Activated CD4-positive, alpha-beta T cell treated with anti-CD3 and anti-CD28 coated beads for 24 hours (primary cell): ENCODE data around the gene TNNT1.
"Not testable (repeated sequence)": the region's sequence is repeated elsewhere in the genome, so short reads cannot be mapped to it uniquely, and the experiment has no call there.

Source experiments
- DNase-seq, 2 donors: peaks; one replicate each; pipeline ENCODE4 v3.0.0-alpha.2; 2020; ENCODE audit warnings: low read depth in 2 of 2

TNNT1 gene

DNA sequence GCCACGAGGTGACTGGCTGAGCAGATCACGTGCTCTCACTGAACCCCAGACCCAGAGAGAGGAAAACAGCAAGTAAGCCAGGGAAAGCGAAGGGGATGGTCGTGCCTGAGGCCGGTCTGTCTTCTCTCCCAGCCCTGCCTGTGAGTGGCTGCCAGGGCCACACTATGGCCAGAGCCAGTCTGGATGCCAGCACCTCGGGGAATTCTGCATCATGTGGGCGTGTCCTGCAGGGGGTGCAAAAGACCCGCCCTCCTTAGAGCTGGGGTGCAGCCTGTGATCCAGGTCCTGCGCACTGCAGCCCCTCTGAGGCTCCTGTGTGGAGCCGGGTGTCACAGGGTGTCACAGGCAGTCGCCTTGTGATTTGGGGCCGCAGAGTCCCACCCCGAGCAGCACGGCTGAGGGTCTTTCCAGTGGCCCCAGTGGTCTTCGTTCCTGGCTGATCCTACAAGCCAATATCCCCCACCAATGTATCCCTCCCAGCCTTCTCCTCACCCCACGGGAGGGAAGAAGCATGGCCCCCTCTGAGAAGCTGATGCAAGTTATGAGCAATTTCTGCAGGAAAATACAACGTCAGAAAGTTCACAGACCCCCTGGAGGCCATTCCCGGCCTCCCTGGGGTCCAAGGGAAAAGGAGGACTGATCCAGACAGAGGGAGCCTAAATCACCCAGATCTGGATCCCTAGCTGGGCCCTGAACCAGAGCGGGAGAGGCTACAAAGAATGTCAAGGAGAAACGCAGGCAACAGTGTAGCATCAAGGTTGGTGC lies 39.3 kb downstream of the TNNT1 start:
- DNase-seq = no peak

DNA sequence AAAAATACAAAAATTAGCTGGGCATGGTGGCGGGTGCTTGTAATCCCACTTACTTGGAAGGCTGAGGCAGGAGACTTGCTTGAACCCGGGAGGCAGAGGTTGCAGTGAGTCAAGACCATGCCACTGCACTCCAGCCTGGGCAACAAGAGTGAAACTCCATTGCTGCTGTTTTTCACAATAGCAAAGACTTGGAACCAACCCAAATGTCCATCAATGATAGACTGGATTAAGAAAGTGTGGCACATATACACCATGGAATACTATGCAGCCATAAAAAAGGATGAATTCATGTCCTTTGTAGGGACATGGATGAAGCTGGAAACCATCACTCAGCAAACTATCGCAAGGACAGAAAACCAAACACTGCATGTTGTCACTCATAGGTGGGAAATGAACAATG lies 41.8 kb downstream of the TNNT1 start:
- DNase-seq = not testable (repeated sequence)

DNA sequence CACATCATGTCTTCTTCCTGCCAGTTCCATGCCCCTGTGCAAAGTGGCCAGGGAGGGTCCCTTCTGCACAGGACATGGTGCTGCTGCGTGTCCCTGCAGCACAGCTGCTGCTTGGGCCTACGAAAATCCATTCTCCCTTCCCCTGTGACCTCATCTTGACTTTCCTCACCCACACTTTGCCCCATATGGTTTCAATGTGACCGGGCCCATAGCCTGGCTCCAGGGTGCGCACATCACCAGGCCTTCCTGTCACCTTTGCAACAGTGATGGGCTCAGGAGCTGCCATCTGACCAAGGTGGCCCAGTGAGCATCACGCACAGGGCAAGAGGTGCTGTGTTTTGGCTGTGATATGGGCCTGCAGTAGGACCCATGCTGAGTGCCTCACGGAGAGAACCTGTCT lies 42.4 kb downstream of the TNNT1 start:
- DNase-seq = no peak

DNA sequence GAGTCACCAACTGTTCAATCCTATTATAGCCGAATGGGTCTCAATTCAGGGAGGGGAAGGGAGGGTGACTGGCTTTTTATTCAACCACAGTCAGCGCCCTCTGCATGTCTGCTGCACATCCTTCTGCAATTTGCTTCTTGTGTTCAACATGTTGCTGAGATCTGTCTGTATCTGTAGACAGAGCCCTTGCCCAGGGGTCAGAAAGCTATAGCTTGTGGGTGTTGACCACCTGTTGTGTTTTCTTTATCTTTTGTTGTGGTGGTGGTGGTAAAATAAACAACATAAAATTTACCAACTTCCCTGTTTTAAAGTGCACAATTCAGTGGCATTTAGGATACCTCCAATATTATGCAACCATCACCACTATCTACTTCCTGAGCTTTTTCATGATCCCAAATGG lies 43.8 kb downstream of the TNNT1 start:
- DNase-seq = no peak

DNA sequence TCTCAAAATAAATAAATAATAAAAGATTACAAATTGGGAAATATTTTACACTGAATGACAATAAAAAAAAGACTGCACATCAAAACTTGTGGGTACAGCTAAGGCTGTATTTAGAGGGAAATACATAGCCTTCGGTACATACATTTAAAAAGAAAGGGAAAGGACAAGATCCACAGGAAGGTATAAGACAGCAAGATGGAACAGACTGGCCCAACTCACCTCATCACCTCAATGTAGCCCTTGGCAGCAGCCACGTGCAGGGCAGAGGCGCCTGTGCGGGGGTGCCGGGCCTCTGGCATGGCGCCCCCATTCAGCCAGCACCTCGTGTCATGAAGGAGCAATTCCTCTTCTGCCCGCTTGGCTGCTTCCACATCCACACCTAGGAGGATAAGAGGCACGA lies 45.8 kb downstream of the TNNT1 start:
- DNase-seq = no peak

DNA sequence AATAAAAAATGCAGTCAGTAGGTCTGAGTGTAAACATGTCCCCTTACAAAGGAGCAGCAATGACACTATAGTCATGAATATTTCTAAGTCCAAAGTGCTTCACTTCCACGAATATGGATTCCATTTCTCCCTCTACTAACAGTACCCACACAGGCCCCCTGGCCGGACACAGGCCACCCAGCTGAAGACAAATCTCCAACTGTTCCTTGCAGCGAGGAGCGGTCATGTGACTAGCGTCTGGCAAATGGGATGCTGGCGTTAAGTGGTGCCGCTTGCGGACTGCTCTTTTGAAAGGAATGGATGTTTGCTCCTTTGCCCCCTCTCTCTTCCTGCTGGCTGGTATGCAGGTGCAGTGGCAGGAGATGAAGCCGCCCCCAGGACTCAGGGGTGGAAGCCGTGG lies 47.7 kb downstream of the TNNT1 start:
- no peak for DNase-seq

DNA sequence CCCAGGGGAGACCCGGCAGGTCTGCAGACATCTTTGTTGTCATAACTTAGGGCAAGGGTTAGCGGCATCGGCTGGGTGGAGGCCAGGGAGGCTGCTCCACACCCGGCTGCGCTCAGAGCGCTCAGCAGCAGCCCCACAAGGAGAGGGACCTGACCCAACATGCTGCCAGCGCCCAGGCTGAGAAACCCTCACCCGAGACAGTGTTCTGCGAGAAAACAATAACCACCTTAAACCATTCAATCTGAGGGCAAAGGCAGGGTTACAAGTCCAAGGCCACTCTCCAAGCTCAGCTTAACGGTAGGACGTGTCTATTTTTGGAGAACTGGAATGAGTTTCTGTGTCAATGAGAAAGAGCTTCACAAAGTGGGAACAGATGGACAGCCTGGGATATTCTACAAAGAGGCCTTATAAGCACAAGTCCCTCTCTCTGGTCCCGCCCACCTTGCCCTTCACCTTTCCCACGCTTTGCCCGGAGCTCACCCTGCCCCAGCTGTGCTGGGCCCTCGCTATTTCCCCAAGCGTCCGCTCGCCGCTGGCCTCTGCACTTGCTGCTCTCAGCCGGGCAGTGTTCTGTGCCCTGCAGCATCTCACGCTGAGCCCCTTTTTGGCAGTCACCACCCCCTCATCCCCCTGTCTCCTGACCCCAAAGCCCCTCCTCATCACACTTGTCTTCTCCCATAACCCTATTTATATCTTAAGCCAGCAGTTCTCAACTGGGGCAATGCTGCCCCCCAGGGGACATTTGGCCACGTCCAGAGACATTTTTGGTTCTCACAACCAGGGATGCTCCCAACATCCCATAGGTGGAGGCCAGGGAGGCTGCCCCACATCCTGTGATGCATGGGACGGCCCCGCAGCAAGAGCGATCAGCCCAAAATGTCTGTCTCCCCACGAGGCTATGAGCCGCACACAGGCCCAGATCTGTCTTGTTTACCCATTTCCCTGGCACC lies 49.2 kb downstream of the TNNT1 start:
- no peak for DNase-seq

DNA sequence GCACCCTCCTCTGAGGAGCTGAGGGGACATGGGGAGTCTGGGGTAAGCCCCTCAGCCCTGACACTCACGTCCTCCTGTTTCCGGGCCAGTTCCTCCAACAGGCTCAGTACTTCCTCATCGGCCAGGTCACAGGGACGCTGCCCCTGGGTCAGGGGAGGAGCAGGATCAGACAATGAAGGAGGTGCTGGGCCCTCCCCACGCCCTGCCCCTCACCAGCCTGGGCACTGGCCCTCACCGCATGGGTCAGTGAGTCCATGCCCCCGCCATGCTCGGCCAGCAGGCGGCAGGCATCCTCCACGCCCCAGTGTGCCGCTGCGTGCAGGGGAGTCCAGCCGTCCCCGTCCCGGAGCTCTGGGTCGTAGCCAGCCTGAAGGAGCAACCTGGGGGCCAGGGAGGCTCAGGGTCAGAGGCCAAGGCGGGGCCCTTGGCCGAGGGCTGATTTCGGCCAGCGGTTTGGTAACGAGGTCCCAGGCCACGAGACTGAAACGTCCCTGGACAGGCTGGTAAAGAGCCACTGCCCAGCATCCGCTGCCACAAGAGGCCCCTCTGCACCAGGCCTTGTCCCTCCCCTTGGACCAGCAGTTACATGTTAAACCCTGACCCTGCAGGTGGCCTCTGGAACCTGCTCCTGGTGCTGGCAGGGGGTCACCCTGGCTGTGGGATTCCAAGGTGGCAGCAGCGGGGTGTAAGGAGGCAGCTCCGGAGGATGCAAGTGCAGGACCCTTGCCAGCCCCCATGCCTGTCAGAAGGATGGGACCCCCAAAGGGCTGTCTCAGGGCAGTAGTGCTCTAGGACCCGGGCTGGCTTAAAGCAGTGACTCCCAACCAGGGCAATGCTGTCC lies 50.1 kb downstream of the TNNT1 start:
- DNase-seq = no peak

DNA sequence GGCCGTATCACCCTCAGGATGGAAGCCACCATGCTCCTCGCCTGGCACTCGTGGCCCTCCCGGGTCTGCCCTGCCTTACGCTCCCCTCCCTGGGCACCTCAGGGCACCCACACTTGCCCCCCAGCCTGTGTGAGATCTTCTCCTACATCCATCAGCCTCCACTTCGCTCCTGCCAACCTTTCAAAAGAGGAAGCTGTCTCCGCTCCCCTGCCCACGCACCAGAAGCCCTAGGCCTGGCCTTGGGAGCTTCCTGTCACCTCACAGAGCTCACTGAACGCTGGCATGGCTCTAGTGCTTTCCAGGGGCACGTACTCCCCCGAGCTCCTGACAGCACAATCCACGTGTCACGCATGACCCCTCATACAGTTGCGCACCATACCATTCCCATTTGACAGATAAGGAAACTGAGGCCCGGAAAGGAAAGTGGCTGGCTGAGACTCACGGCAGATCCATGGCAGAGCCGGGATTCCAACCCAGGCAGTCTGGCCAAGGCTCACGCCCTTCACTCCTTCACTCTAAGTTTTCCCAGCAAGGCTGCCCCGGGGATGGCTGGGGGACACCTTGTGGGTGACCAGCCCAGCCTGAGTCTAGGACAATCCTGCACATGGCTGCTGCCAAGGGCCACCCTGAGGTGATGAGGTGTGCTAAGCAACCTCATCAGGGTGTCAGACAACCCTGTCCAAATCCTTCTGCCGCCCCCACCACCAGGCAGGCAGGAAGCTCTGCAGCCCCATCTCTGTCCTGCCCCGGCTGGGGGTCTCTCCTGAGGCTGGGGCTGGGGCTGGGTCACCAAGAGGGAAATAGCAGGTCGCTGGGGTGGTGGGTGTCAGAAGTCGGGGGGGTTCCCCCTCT lies 50.9 kb downstream of the TNNT1 start:
- no peak for DNase-seq

DNA sequence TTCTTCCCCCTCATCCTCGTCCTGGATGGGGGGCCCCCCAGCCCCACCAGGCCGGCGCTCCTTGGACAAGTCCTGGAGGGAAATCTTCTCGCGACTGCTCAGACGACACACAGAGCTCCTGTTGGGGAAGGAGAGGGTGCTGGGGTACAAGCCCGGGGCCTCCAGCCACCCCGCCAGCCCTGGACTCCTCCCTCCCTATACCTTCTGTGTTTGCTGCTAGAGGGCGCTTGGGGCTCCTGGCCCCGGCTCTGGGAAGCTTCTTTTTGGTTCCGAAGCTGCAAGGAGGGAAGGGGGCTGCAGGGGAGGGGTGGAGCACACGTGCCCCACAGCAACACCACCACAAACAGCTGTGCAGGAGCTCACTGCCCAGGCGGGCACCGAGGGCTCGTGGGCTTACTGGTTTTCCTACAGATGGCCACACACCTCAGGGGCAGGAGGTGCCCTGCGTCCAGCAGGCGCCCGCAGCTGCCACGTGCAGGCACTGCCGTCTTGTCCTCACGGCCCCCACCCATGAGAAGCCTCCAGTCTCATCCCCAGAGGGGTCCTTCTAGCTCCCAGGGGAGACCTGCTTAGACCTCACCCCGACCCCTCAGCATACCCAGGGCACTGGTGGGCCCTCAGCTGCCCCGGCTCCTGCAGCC lies 52.8 kb downstream of the TNNT1 start:
- no peak for DNase-seq

DNA sequence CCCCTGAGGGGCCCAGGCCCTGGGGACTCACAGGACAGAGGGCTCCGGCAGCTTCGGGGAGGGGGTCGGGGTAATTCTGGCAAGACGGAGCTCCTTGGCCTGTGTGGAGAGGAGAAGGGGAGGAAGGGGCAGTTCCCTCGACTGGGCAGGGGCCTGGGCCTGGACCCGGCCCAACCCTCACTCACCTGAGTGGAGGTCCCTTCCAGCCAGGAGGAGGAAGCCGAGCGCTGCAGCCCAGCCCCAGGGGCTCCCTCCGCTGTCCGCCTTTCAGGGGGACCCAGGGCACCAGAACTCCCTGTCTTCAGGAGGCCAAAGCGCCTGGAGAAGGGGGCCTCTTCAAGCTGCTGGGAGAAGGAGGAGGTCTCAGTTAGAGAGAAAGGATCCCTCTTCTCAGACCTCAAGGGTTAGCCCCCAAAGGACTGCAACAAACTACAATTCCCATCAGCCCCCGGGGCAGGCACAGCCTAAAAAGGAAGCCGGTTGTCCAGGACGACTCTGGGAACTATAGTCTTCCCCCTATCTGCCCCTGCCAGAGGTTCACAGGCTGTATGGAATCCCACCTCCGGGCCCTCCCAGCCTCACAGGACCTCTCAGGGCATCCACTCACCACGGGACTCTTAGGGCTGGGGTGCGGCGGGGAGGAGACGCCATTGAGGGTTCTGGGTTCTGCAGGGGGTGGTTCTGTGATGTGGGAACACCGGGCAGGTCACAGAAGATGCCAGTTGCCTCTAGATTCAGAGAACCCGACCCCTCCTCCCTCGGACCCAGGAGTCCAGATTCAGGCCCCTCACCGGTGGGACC lies 53.5 kb downstream of the TNNT1 start:
- no peak for DNase-seq

DNA sequence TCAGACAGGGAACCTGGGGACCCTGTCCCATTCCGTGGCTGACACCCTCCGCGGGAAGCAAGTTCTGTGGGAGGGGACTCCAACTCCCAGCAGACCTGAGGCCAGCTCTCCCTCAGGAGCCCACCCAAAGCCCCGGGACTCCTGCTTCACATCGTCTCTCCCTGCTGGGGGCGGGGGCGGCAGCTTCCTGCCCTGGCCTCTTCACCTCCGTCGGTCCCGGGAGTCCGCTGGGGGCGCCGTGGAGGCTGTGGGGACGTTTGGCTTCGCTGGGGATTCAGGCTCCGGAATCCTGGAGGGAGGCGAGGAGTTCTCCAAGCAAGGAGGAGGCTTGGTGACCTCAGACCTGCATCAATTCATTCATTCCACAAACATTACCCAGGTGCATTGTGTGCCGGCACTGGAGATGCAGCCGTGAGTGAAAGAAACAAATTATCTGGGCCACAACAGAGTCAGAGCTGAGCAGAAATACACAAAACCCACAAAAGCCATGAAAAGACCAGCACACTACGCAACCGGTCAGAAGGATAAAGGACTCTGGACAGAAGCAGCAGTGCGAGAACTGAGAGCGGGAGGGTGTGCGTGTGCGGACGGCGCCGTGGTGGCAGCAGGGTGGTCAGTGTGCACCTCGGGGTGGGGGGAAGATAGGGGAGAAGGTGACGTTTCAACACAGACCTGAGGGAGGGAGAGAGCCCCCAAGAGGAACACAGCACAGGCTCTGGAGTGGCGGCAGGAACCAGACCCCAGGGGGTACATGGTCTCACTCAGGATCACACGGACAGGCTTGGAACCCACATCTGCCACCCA lies 54.3 kb downstream of the TNNT1 start:
- DNase-seq = no peak

DNA sequence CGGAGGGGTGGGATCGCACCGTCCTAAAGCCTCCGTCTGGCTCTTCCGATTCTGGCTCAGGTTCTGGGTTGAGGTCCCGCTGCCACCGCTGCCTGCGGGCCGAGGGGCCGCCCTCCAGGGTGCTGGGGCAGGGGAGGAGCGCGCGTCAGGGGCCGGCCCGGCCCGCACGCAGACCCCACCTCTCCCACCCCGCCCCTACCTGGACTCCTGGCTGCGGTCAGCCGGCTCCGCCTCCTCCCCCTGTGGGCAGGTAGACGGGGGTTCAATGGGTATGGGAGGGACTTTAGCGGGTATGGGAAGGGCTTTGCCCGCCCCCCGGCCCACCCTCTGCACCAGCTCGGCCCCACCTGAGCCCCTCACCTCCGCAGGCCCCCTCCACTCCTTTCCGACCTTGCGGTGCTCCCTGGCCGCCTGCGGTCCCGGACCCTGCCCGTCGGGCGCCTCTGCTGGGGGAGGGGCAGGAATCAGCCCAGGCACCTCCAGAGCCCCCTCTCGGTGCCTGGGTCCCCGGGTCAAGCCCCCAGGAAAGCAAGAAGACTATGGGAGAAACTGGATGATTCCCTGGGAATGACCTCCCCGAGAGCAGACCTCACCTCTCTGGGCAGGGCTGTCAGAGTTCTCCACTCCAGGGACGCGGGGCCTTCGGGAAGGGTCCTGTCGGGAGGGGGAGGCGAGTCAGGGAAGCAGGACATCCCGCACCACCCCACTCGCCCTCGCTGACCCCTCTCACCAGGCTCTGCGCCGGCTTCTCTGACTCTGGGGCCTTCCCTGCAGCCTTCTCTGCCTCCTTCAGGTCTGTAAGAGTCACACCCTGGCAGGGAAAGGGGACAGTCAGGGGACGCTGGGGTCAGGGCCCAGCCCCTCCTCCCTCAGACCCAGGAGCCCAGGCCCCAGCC lies 56.3 kb downstream of the TNNT1 start:
- DNase-seq = no peak

DNA sequence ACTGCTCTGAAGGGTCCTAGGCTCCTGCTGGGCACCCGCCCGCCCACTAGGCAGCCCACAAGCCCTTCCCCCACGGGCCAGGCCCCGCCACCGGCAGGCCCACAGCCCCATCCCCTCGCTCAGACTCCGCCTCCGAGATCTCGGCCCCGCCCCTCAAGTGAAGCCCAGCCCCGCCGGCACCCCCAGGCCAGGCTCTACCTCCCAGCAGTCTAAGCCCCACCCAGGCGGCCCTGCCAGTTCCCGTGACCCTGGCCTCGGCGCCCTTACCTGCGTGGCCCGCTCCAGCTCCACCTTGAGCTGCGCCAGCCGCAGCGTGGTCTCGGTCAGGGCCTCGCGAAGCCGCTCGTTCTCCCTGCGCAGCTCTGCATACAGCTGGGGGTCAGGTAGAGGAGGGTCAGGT lies 57.1 kb downstream of the TNNT1 start:
- no peak for DNase-seq

DNA sequence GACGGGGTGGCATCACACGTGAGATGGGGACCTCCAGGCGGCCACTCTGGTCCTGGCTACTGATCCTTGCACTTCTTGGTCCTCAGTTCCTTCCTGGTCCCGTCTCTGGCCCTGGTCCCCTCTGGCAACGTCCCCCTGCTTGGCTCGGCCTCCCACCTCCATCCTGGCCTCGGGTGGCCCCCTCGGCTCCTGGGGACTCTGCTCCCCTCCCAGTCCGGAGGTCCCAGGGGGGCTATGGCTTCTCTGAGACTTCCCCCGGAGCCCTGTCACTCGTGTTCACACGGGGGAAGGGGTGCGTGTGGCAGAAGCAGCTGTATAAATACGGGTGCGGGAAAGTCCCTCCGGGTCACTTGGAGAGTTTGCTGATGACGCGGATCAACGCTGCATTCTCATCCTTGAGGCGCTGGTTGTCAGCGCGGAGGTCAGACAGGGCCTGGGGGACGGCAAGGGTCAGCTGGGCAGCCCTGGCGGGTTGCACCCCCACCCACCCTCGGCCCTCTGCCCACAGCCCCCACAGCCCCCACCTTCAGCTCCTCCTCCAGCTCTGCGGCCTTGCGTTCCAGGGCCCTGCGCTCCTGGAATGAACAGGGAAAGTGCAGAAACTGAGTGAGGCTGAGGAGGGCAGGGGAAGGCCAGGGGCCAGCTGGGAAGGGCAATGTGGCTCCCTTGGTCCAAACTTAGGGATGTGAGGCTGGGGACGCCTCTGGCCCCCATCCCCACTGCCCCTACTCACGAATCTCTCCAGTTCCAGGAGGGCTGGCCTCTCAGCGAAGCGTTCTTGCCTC lies 57.7 kb downstream of the TNNT1 start:
- DNase-seq = no peak

DNA sequence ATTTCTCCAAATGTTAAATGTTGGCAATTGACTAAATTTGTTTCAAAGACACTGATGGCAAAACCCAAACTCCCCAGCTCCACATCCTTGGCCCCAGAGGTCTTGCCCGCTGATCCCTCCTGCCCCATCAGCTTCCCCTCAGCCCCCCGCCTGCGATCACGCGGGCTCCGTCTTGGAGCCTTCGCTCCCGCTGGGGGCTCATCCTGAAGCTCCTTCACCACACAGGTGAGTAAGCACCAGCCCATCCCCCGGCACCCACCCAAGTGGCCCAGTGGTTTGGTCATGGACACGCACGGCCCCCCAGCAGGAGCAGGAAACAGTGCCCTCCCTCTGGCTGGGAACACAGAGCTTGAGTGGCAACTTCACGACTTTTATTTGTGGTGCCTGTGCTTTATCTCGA lies 58.4 kb downstream of the TNNT1 start:
- DNase-seq = no peak

DNA sequence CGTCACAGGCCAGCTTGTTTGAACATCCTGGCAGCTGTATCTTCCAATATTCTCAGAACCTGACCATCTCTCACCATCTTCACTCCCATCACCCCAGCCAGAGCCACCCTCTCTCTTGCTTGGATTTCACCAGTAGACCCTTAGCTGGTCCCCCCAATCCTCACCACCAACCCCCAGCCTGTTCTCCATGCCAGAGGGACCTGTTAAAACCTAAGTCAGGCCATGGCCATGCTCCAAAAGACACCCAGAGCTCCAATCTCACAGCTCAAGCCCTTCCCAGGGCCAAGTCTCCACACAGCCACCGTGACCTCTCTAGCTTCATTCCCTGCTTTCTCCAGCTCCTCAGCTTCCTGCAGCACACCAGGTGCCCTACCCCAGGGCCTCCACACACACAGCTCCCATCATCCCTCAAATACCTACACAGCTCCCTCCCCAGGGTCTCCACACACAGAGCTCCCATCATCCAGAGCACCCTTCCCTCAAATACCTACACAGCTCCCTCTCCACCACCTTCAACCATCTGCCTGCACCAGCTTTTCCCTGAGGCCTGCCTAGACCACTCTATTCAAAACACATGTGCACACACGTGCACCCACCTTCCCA lies 59.6 kb downstream of the TNNT1 start:
- DNase-seq = no peak
